HCT116 (cell line): ENCODE results near the gene POLR3A.

Experiments
- CEBPB ChIP-seq: IDR thresholded peaks from 2 replicates; pipeline ENCODE4 v1.6.1; 2012; ENCODE audit warnings: low read depth
- POLR2A ChIP-seq: IDR thresholded peaks from 2 replicates; pipeline ENCODE4 v1.7.0; 2011; ENCODE audit warnings: borderline replicate concordance; ENCODE audit not compliant: insufficient read depth, insufficient read length; ENCODE audit errors: extremely low read depth
- POLR2AphosphoS5 ChIP-seq: IDR thresholded peaks from 2 replicates; pipeline ENCODE4 v1.6.1; 2011; ENCODE audit warnings: mild to moderate bottlenecking, low read depth, low read length, moderate library complexity
- RAD21 ChIP-seq: IDR thresholded peaks from 2 replicates; pipeline ENCODE4 v1.6.1; 2012; ENCODE audit warnings: low read depth, mild to moderate bottlenecking
- TF ChIP-seq, protein P1 (sequence below), 3 experiments: fragments of 200-600 bp in 1 of 3; sonication (generic) in 1 of 3; IDR thresholded peaks in 2 of 3; conservative IDR thresholded peaks in 1 of 3; 2 replicates each; pipeline ENCODE4 v1.5.1; 2012 to 2017; ENCODE audit warnings: low read depth in 2 of 3, low read length in 2 of 3, antibody characterized with exemption in 1 of 3, borderline replicate concordance in 1 of 3, control low read depth in 1 of 3, mild to moderate bottlenecking in 1 of 3, mixed read lengths in 1 of 3, mixed run types in 1 of 3, moderate library complexity in 1 of 3; ENCODE audit not compliant: insufficient read depth in 1 of 3
- TF ChIP-seq, protein P2 (sequence below): IDR thresholded peaks from 2 replicates; pipeline ENCODE4 v1.6.1; 2012
- TF ChIP-seq, protein P3 (sequence below): IDR thresholded peaks from 2 replicates; pipeline ENCODE4 v1.6.1; 2011; ENCODE audit warnings: mild to moderate bottlenecking, low read length, moderate library complexity; ENCODE audit not compliant: insufficient replicate concordance; ENCODE audit errors: extremely low read depth

DNA sequence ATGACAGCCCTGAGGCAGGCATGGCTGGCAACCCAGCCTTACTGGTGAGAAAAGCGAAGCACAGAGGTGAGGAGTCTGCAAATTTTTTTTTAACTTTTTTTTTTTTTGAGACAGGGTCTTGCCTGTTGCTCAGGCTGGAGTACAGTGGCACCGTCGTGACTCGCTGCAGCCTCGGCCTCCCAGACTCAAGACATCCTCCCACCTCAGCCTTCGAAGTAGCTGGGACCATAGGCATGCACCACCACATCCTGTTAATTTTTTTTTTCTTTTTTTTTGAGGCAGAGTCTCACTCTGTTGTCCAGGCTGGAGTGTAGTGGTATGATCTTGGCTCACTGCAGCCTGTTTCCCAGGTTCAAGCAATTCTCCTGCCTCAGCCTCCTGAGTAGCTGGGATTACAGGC is 67.6 kb downstream of the POLR3A start:
- TF ChIP-seq, protein P1, sequence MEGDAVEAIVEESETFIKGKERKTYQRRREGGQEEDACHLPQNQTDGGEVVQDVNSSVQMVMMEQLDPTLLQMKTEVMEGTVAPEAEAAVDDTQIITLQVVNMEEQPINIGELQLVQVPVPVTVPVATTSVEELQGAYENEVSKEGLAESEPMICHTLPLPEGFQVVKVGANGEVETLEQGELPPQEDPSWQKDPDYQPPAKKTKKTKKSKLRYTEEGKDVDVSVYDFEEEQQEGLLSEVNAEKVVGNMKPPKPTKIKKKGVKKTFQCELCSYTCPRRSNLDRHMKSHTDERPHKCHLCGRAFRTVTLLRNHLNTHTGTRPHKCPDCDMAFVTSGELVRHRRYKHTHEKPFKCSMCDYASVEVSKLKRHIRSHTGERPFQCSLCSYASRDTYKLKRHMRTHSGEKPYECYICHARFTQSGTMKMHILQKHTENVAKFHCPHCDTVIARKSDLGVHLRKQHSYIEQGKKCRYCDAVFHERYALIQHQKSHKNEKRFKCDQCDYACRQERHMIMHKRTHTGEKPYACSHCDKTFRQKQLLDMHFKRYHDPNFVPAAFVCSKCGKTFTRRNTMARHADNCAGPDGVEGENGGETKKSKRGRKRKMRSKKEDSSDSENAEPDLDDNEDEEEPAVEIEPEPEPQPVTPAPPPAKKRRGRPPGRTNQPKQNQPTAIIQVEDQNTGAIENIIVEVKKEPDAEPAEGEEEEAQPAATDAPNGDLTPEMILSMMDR (IDR thresholded peaks at IDR 0.05 in 2 of 3, conservative IDR thresholded peaks at IDR 0.05 in 1 of 3; ENCODE audit: borderline replicate concordance in 1 of 3, insufficient read depth in 1 of 3, low read depth in 2 of 3, low read length in 2 of 3): no peak
- TF ChIP-seq RAD21 (no peak), CEBPB (no peak), POLR2A (no peak), POLR2AphosphoS5 (no peak)
- TF ChIP-seq, protein P2, sequence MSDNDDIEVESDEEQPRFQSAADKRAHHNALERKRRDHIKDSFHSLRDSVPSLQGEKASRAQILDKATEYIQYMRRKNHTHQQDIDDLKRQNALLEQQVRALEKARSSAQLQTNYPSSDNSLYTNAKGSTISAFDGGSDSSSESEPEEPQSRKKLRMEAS: no peak
- TF ChIP-seq, protein P3, sequence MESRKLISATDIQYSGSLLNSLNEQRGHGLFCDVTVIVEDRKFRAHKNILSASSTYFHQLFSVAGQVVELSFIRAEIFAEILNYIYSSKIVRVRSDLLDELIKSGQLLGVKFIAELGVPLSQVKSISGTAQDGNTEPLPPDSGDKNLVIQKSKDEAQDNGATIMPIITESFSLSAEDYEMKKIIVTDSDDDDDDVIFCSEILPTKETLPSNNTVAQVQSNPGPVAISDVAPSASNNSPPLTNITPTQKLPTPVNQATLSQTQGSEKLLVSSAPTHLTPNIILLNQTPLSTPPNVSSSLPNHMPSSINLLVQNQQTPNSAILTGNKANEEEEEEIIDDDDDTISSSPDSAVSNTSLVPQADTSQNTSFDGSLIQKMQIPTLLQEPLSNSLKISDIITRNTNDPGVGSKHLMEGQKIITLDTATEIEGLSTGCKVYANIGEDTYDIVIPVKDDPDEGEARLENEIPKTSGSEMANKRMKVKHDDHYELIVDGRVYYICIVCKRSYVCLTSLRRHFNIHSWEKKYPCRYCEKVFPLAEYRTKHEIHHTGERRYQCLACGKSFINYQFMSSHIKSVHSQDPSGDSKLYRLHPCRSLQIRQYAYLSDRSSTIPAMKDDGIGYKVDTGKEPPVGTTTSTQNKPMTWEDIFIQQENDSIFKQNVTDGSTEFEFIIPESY: no peak
